GM23338 (cell line): ENCODE data around the gene NUDCD2. TPM values are rescaled to one million over a fixed set of nuclear protein-coding genes. Genes with fewer than 3 reads are reported as not detected.

Source experiments
- ATAC-seq: fragments of 200-7000 bp; cut with Tn5 transposase; 3 replicates; pipeline ENCODE4 v1.9.1; 2020
- DNase-seq: peaks from one replicate; pipeline ENCODE4 v3.0.0-alpha.2; 2015; ENCODE audit warnings: low spot score
- H2AFZ ChIP-seq: fragments of 200-600 bp; sonication (generic); 2 replicates; pipeline ENCODE4 v1.8.0; 2016; ENCODE audit warnings: antibody characterized with exemption, mild to moderate bottlenecking, moderate library complexity
- H3F3A ChIP-seq: fragments of 200-600 bp; sonication (generic); replicated peaks from 2 replicates; pipeline ENCODE4 v1.8.0; 2017; ENCODE audit warnings: antibody characterized with exemption, mixed run types, low read depth
- H3K27ac ChIP-seq: fragments of 200-600 bp; sonication (generic); 2 replicates; pipeline ENCODE4 v1.6.1; 2016; ENCODE audit warnings: low read depth
- H3K27me3 ChIP-seq: fragments of 200-600 bp; sonication (generic); 2 replicates; pipeline ENCODE4 v1.8.0; 2016; ENCODE audit warnings: mild to moderate bottlenecking, mixed run types, moderate library complexity; ENCODE audit not compliant: insufficient read depth
- H3K36me3 ChIP-seq: fragments of 200-600 bp; sonication (generic); 2 replicates; pipeline ENCODE4 v1.8.0; 2016; ENCODE audit warnings: mild to moderate bottlenecking; ENCODE audit not compliant: insufficient read depth
- H3K4me1 ChIP-seq: fragments of 200-600 bp; sonication (generic); 2 replicates; pipeline ENCODE4 v1.8.0; 2016; ENCODE audit warnings: mild to moderate bottlenecking, moderate library complexity; ENCODE audit not compliant: insufficient read depth
- H3K4me2 ChIP-seq: fragments of 200-600 bp; sonication (generic); 2 replicates; pipeline ENCODE4 v1.7.1; 2017; ENCODE audit warnings: mixed run types
- H3K4me3 ChIP-seq: fragments of 200-600 bp; sonication (generic); 2 replicates; pipeline ENCODE4 v1.6.1; 2016; ENCODE audit warnings: mixed run types
- H3K79me2 ChIP-seq: fragments of 200-600 bp; sonication (generic); replicated peaks from 2 replicates; pipeline ENCODE4 v1.8.0; 2017; ENCODE audit warnings: mild to moderate bottlenecking; ENCODE audit not compliant: insufficient read depth
- H3K9me2 ChIP-seq: fragments of 200-600 bp; sonication (generic); 2 replicates; pipeline ENCODE4 v1.8.0; 2017; ENCODE audit not compliant: insufficient read depth
- H4K20me1 ChIP-seq: fragments of 200-600 bp; sonication (generic); replicated peaks from 2 replicates; pipeline ENCODE4 v1.8.0; 2017; ENCODE audit warnings: mild to moderate bottlenecking; ENCODE audit not compliant: insufficient read depth
- H3K27ac Mint-ChIP-seq: 2 replicates; pipeline ENCODE4 v1.8.0; 2020; ENCODE audit warnings: inconsistent platforms, mild to moderate bottlenecking, moderate library complexity, mixed read lengths
- H3K27me3 Mint-ChIP-seq: 3 replicates; pipeline ENCODE4 v1.8.0; 2022; ENCODE audit warnings: low read depth, mild to moderate bottlenecking, moderate library complexity, mixed read lengths, inconsistent platforms; ENCODE audit not compliant: insufficient read depth, poor library complexity
- H3K36me3 Mint-ChIP-seq: 3 replicates; pipeline ENCODE4 v1.8.0; 2021; ENCODE audit warnings: low read depth, mild to moderate bottlenecking, inconsistent platforms, moderate library complexity, mixed read lengths
- H3K4me1 Mint-ChIP-seq: 3 replicates; pipeline ENCODE4 v1.8.0; 2020; ENCODE audit warnings: mild to moderate bottlenecking, inconsistent platforms, mixed read lengths
- H3K4me3 Mint-ChIP-seq: 3 replicates; pipeline ENCODE4 v1.8.0; 2021; ENCODE audit warnings: moderate library complexity, mild to moderate bottlenecking, inconsistent platforms, mixed read lengths
- H3K9me3 Mint-ChIP-seq: 3 replicates; pipeline ENCODE4 v1.8.0; 2020; ENCODE audit warnings: moderate library complexity, mild to moderate bottlenecking, inconsistent platforms, mixed read lengths
- CREB1 ChIP-seq: fragments of 250-450 bp; sonication (Bioruptor Pico); IDR thresholded peaks from 2 replicates; pipeline ENCODE4 v1.5.0; 2020; ENCODE audit warnings: low read depth, mild to moderate bottlenecking, moderate library complexity
- CTCF ChIP-seq, 2 experiments: fragments of 200-600 bp in 1 of 2; sonication (generic) in 1 of 2; conservative IDR thresholded peaks; 2 replicates each; pipeline versions ENCODE4 v1.5.1 to v1.6.1; 2016 to 2017; ENCODE audit warnings: antibody characterized with exemption in 2 of 2, low read depth in 2 of 2, mild to moderate bottlenecking in 2 of 2, moderate library complexity in 1 of 2
- ETS1 ChIP-seq: IDR thresholded peaks from 2 replicates; pipeline ENCODE4 v1.6.1; 2016; ENCODE audit warnings: antibody characterized with exemption
- EZH2 ChIP-seq: fragments of 200-600 bp; sonication (generic); IDR thresholded peaks from one replicate; pipeline ENCODE4 v1.8.0; 2017; ENCODE audit warnings: antibody characterized with exemption, mild to moderate bottlenecking, low read depth; ENCODE audit not compliant: unreplicated experiment
- EZH2phosphoT487 ChIP-seq: fragments of 200-600 bp; sonication (generic); IDR thresholded peaks from one replicate; pipeline ENCODE4 v1.8.1; 2018; ENCODE audit warnings: antibody characterized with exemption; ENCODE audit not compliant: unreplicated experiment
- JUNB ChIP-seq: IDR thresholded peaks from one replicate; pipeline ENCODE4 v1.6.1; 2016; ENCODE audit warnings: antibody characterized with exemption; ENCODE audit not compliant: unreplicated experiment
- NANOG ChIP-seq: IDR thresholded peaks from 2 replicates; pipeline ENCODE4 v1.6.1; 2016; ENCODE audit warnings: antibody characterized with exemption, borderline replicate concordance
- POLR2AphosphoS5 ChIP-seq: IDR thresholded peaks from 2 replicates; pipeline ENCODE4 v1.6.1; 2016; ENCODE audit warnings: antibody characterized with exemption, low read depth
- REST ChIP-seq: IDR thresholded peaks from one replicate; pipeline ENCODE4 v1.6.1; 2018; ENCODE audit warnings: antibody characterized with exemption; ENCODE audit not compliant: unreplicated experiment
- STAT1 ChIP-seq: IDR thresholded peaks from one replicate; pipeline ENCODE4 v1.6.1; 2016; ENCODE audit warnings: antibody characterized with exemption; ENCODE audit not compliant: unreplicated experiment
- ZNF114 ChIP-seq: fragments of 250-450 bp; sonication (Bioruptor Pico); IDR thresholded peaks from 2 replicates; pipeline ENCODE4 v1.5.0; 2020; ENCODE audit warnings: mild to moderate bottlenecking, moderate library complexity
- ZNF331 ChIP-seq: fragments of 250-450 bp; sonication (Bioruptor Pico); IDR thresholded peaks from 2 replicates; pipeline ENCODE4 v1.5.0; 2020; ENCODE audit warnings: low read depth, mild to moderate bottlenecking, moderate library complexity
- ZNF462 ChIP-seq: fragments of 250-450 bp; sonication (Bioruptor Pico); IDR thresholded peaks from 2 replicates; pipeline ENCODE4 v1.5.0; 2020; ENCODE audit warnings: mild to moderate bottlenecking, moderate library complexity
- polyA plus RNA-seq: library from polyadenylated mRNA; unstranded; fragments of >200 nt; fragmentation: Nextera tagmentation; extraction: Ambion mirVana; gene quantifications from 2 replicates; pipeline ENCODE4 v1.2.1, GENCODE V29; 2016
- total RNA-seq: library from RNA; depleted of rRNA; stranded (reverse); fragments of >200 nt; shearing (Covaris generic); gene quantifications from 2 replicates; pipeline ENCODE4 v1.2.3, GENCODE V29; 2014

Gene NUDCD2
- total and polyA plus RNA-seq, 2 experiments from 2014 or later, result 23.2 to 123 TPM

- no peaks in the 10 kb centered on the region for H3K9me2 ChIP-seq
- H3K4me2 ChIP-seq, result no peak overlapping the region
- no peaks in the 10 kb centered on the region for H4K20me1 ChIP-seq
- no peaks in the 10 kb centered on the region for H3F3A ChIP-seq
- Mint-ChIP-seq H3K27ac (no peak overlapping the region), H3K27me3 (no peaks in the 10 kb centered on the region), H3K36me3 (no peaks in the 10 kb centered on the region), H3K9me3 (no peaks in the 10 kb centered on the region), H3K4me1 (peaks cover 12% of the 10 kb centered on the region), H3K4me3 (no peak overlapping the region)
- H3K4me1 ChIP-seq, result 0 out of 2 replicates have a peak, but pooled peaks cover 5% of the 10 kb centered on the region
- no peak for TF ChIP-seq NANOG
- TF ChIP-seq EZH2, result no peak
- TF ChIP-seq REST, result no peak
- TF ChIP-seq CREB1 (CRISPR knock-in tag), result no peak
- TF ChIP-seq ZNF114 (CRISPR knock-in tag), result no peak
- no peak for TF ChIP-seq JUNB
- no peak for TF ChIP-seq CTCF (conservative IDR thresholded peaks at IDR 0.05; ENCODE audit: low read depth in 2 of 2)
- TF ChIP-seq ZNF331 (CRISPR knock-in tag), result no peak
- no peak for TF ChIP-seq ETS1
- no peak for TF ChIP-seq STAT1
- no peak for TF ChIP-seq POLR2AphosphoS5
- TF ChIP-seq EZH2phosphoT487, result no peak
- no peak for TF ChIP-seq ZNF462 (CRISPR knock-in tag)
- H3K27ac ChIP-seq, result no peak overlapping the region
- no peaks in the 10 kb centered on the region for H3K36me3 ChIP-seq
- no peak overlapping the region for H3K4me3 ChIP-seq
- no peak for ATAC-seq
- no peak overlapping the region for H2AFZ ChIP-seq
- no peaks in the 10 kb centered on the region for H3K27me3 ChIP-seq
- DNase-seq, result no peak
- no peaks in the 10 kb centered on the region for H3K79me2 ChIP-seq
These were observed 49.4 kb downstream of the NUDCD2 start for GRCh38 chr5:163410505-163410904.
